Activated CD8-positive, alpha-beta memory T cell treated with anti-CD3 and anti-CD28 coated beads, Interleukin-2, amount 50 U/mL, for 24 hours (primary cell): ENCODE results near the gene MERTK.
"Not testable (repeated sequence)": the region's sequence is repeated elsewhere in the genome, so short reads cannot be mapped to it uniquely, and the experiment has no call there.

Experiments
- DNase-seq: peaks from one replicate; pipeline ENCODE4 v3.0.0-alpha.2; 2020; ENCODE audit errors: extremely low read depth

MERTK gene

DNA sequence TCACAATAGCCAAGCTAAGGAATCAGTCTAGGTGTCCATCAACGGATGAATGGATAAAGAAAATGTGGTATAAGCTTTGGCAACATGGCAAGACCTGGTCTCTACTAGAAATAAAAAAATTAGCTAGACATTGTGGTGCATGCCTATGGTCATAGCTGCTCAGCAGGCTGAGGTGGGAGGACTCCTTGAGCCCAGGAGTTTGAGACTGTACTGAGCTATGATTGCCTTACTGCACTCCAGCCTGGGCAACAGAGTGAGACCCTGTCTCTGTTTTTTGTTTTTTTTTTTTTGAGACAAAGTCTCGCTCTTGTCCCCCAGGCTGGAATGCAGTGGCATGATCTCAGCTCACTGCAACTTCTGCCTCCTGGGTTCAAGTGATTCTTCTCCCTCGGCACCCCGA is 11.6 kb downstream of the MERTK start:
- DNase-seq: not testable (repeated sequence)

DNA sequence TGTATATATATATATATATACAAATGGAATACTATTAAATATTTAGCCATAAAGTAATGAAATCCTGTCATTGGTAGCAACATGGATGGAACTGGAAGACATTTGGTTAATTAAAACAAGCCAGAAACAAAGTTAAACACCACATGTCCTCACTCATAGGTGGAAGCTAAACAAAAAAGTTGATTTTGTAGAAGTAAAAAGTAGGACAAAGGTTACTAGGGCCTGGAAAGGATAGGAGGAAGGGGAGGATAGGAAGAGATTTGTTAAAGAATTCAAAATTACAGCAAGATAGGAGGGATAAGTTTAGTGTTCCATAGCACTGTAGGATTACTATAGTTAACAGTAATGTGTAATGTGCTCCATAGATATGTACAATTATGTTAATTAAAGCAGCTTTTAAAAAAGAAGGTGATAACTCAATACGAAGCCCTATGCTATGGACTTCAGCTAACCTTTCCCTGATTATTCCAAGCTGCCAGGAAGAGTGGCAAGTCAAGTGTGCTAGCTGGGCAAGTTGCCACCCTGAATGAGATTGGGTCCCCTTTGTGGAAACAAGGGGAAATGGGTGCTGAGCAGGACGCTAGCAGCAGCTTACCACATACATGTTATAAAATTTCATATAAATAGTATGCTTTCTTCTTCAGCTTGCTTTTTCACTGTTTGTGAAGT is 12.3 kb downstream of the MERTK start:
- no peak for DNase-seq

GRCh38 chr2:111911295-111911977 is 13.0 kb downstream of the MERTK start:
- DNase-seq: not testable (repeated sequence)

GRCh38 chr2:111912547-111912946 is 14.1 kb downstream of the MERTK start:
- no peak for DNase-seq

DNA sequence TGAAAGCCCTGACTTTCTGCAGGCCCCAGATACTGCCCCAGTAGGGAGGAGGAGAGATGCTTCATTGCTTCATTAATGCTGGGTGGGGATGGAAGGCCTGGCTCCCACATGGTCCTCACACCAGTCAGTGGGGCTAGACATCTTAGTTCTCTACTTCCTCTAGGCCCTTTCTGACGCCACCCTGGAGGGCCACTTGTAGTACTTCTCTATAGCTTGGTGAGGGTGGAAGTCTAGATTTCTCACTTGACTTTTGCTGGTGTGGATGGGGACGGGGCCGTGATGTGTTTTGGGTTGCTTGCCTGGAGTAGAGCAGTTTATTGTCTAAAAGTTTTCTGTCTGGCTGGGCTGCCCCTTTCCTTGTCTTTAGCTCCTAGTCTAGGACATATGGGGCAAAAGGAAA is 18.7 kb downstream of the MERTK start:
- DNase-seq: no peak

DNA sequence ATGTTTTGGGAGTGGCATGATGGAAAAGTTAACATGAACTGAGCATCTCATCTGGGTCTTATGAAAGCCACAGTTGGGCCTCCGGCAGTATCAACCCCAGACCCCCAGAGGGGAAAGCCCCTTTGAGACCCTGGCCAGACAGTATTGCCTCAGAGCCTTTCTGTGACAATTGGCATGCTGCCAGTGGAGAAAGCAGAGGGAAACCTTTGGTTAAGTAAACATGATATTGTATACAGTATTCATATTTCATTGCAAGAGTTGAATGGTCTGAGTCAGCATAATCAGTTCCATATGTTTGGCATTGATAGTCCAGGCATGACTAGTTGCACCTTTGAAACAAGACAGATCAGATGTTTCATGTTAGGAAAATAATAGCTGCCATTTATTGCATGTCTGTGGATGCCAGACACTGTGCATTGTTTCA is 20.0 kb downstream of the MERTK start:
- no peak for DNase-seq

DNA sequence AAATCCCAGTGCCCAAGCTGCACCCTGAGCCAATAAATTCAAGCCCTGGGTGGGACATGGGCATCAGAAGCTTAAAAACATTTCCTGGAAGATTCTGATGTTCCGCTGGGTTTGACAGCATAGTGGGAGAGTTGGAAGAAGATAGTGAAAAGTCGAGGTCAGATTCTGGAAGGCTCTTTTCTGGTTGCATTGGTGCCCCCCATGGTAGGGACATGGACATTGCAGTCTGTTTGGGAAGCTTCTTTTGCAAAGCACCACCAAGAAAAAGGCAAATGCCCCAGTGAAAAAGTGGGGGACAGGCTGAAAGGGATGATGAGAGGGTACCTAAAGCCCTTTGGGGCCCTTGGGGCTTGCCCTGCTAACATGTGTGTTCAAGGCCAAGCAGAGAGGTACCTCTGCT is 21.0 kb downstream of the MERTK start:
- DNase-seq: no peak

- DNase-seq: no peak
Observed at GRCh38 chr2:111919794-111920608, 21.6 kb downstream of the MERTK start.

DNA sequence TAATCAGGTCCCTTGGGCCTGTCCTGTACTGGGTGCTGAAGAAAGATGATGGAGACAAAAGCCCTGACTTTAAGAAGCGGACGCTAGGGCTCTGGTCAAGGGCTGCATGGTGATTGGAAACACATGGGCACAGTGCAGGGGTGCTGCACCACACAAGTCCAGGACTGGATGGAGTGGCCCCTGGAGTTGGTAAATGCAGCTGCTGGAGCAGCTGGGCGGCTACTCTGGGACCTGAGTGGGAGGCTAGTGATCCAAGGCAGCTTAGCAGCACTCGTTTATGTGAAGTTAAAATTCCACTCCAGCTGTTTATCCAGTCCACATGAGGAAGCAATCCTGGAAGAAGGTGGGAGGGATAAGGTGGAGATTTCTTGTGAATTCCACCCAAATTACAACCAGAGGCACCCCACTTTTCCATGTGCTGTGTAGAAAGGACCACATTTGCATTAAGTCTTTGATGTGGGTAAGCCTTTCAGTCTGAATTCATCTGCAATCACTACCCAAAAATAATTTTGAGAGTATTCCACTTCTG is 24.9 kb downstream of the MERTK start:
- no peak for DNase-seq

DNA sequence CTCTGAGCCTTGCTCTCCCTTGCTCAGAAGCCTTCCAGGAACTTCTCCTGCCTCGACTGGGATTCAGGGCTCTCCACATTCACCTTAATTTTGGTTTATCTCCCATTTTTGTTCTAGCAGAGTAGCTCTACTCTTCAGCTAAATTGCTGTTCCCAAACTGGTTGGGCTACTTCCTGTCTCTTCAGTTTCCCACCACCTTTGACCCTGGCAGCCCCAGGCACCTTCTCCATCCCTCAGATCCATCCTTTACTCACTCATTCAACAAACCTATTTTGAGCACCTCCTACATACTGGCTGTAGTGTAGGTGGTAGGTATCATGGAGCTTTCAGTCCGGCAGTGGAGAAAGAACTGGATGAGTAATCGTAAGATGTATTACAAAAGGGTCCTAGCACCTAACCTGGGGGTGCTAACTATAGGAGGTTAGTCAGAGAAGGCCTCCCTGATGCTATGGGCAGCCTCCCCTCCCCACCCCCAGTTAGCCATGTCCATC is 26.3 kb downstream of the MERTK start:
- DNase-seq: no peak

DNA sequence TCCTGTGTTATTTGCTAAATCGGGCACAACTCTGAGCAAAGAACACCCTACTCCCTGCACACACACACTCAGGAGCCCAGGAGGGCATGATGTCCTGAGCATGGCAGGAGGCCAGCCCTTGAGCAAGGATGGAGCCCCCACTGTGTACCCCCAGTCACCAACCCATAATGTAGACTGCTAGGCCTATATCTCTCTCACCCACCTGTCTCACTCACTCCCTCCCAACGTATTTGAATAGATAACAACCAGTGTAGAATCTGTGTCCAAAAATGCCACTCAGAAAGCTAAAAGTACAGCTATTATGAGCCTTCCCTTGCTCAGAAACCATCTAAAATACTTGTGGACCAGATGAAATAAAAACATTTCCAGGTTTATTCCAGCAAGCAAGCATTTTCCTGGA is 29.3 kb downstream of the MERTK start:
- no peak for DNase-seq

GRCh38 chr2:111930409-111930808 is 32.0 kb downstream of the MERTK start:
- DNase-seq: no peak

DNA sequence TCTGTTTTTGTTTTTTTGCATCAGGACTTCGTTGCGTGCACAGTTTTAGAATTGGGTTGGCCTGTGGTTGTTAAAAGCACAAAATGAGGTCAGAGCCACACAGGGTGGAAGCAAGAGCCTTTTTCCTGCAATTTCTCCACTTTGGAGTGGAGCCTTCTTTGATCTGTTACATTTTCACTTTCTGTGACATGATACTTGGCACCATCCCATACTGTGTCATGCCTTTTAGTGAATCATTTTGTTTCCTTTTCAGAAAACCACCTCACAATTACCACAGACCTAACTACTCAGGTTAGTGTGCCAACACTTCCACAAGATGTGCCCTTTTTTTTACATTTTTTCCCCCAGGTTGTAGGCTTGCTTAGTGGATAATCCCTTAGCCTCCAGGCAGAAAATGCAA is 32.5 kb downstream of the MERTK start:
- no peak for DNase-seq

DNA sequence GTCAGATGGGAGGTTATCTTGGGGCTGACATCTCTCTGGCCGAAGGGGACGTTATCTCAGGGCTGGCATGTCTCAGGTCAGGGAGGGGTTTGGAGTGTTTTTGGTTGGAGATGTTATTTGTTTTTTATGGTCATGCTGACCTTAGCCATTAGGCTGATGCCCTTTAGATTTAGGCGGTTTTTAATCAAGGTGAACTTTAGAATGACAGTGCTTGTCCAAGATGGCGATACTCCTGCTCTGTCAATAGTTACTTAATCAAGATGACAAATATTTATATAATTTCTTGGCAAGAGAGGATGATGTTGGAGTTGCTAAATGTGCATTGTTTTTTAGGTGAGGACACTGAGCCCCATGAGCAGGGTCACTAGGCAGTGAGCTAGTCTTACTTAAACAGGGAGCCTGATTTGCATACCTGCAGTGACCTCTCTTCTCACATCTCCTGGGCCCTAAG is 34.5 kb downstream of the MERTK start:
- no peak for DNase-seq

- not testable (repeated sequence) for DNase-seq
Observed at GRCh38 chr2:111933900-111934299, 35.5 kb downstream of the MERTK start.

GRCh38 chr2:111936881-111937280 is 38.5 kb downstream of the MERTK start:
- DNase-seq: no peak

DNA sequence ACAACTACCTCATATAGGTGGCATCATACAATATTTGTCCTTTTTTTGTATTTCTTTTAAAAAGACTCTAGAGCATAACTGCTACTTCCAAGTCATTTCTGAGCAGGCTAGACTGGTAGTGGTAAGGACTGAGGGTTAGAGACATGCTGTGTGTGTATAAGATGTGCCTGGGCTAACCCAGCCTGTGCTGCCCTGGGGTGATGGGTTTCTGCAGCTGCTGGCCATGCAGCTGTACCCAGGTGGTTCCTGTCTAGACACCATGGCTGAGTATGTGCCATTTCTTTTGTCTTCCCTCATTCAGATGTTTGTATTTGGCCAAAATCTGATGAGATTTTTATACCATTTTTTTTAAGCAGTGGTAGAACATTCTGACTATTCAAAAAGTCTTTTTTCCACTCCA is 40.0 kb downstream of the MERTK start:
- no peak for DNase-seq

GRCh38 chr2:111940333-111941196 is 42.2 kb downstream of the MERTK start:
- no peak for DNase-seq

DNA sequence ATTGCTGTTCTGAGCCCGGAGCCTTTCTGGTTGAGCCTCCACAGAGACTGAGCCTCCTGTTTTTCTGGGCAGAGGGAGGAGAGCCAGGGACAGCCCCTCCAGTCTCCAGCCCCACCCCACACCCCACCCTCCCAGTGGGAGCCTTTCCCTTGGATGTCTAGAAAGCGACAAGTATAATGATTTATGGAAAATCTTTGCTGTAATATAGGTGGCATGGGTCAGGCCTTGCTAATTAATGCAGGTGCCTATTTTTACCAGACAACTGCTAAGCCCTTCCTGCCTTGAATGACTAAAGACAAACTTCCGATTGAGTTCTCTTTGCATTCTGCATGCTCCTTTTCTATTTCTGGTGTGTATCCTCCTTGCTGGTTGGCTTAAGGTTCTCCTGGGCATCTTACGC is 43.1 kb downstream of the MERTK start:
- DNase-seq: no peak

DNA sequence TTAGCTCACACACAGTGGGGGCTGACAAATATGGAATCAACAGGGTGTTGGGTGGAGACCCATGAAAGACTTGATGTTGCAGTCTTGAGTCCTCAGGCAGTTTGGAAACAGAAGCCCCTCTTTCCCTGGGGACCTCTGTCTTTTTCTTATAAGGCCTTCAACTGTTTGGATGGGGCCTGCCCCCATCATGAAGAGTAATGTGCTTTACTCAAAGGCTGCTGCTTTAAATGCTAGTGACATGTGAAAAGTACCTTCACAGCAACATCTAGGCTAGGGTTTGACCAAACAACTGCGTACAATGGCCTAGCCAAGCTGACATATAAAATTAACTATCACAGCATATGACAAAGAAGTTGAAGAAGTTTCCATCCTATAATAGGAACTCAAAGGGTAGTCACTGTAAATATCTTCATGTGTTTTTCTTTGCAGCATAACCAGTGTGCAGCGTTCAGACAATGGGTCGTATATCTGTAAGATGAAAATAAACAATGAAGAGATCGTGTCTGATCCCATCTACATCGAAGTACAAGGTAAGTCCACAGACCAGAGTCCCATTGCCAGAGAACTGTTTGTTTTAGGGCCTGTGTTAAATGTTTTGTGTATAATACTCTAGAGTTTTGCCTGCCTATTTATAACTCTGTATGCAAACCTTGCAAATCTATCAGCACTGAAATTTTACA is 46.3 kb downstream of the MERTK start:
- no peak for DNase-seq
